SK-N-MC (cell line): Measurements from ENCODE around the gene DOCK9.

Experiments
- EZH2 ChIP-seq: fragments of 200-600 bp; sonication (generic); IDR thresholded peaks from one replicate; pipeline ENCODE4 v1.6.1; 2017; ENCODE audit warnings: antibody characterized with exemption
- POLR2AphosphoS5 ChIP-seq: IDR thresholded peaks from 2 replicates; pipeline ENCODE4 v1.6.1; 2012; ENCODE audit warnings: mild to moderate bottlenecking, low read depth, low read length, borderline replicate concordance

DNA sequence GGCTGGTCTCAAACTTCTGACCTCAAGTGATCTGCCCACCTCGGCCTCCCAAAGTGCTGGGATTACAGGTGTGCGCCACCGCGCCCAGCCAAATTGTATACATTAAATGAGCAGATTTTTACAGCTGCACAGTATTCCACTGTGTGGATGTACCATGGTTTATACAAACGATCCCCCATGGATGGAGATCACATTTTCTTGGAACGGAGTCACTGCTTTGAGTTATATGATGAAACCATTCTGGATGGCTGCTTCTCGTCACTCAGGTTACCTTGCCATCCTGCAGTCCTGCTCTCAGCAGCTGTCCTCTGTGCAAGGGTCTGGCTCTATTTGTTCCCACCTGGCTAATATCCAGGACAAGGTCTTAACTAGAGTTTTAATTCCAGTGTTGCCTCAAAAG lies 186.3 kb downstream of the DOCK9 start:
- TF ChIP-seq EZH2 = no peak
- TF ChIP-seq POLR2AphosphoS5 = no peak
